ENCODE measurements around the gene UROS. TPM values are rescaled to one million over a fixed set of nuclear protein-coding genes. Genes with fewer than 3 reads are reported as not detected.

Gene UROS
- polyA plus RNA-seq, 4 donors, result 32.5 to 51.9 (median 38.5) TPM

- DNase-seq (no peak), FAIRE-seq (no peak)
- no peak overlapping the region for H3K4me3 ChIP-seq (ENCODE audit: low read depth in 1 of 3, low read length in 3 of 3)
- 93 to 98% (median 97%) methylated on average over 4 of the region's 4 CpGs for WGBS, 3 donors
- H3K27ac ChIP-seq (ENCODE audit: low read depth in 1 of 3, low read length in 2 of 3), result no peak overlapping the region
- no peaks in the 10 kb centered on the region for H3K27me3 ChIP-seq (ENCODE audit: control insufficient read depth in 3 of 3, insufficient read depth in 3 of 3, low read length in 3 of 3)
- no peaks in the 10 kb centered on the region for H3K9me3 ChIP-seq (ENCODE audit: control insufficient read depth in 2 of 2, insufficient read depth in 1 of 2, low read depth in 1 of 2, low read length in 1 of 2)
- H3K4me1 ChIP-seq (ENCODE audit: control insufficient read depth in 3 of 3, insufficient read depth in 2 of 3, low read depth in 1 of 3, low read length in 2 of 3), result no peaks in the 10 kb centered on the region
- peaks cover 10 to 36% (median 33%) of the 10 kb centered on the region in 3 donors for H3K36me3 ChIP-seq (ENCODE audit: control insufficient read depth in 3 of 3, insufficient read depth in 2 of 3, low read depth in 1 of 3, low read length in 3 of 3)
Measured at GRCh38 chr10:125757742-125758141, 65.3 kb downstream of the UROS start.

DNA sequence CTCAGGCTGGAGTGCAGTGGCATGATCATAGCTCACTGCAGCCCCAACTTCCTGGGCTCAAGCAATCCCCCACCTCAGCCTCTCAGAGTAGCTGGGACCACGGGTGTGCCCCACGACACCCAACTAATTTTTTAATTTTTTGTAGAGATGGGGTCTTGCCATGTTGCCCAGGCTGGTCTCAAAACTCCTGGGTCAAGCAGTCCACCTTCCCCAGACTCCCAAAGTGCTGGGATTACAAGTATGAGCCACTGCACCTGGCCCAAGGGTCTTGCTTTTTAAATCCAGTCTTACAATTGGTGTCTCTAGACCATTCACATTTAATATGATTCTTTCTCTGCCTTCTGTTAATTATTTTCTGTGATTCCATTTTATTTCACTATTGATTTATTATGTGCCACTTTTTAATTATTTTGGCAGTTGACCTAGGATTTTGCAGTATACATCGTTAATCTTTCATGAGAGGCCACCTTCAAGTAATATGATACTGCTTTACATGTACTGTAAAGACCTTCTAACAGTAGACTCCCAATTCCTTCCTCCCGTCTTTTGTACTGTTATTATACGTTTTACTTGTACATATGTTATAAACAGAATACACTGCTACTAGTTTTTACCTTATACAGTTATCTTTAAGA lies 66.1 kb downstream of the UROS start:
- Histone ChIP-seq H3K36me3 (ENCODE audit: control insufficient read depth in 3 of 3, insufficient read depth in 2 of 3, low read depth in 1 of 3, low read length in 3 of 3) (peaks cover 14 to 33% (median 31%) of the 10 kb centered on the region in 3 donors), H3K9me3 (ENCODE audit: control insufficient read depth in 2 of 2, insufficient read depth in 1 of 2, low read depth in 1 of 2, low read length in 1 of 2) (no peaks in the 10 kb centered on the region), H3K4me1 (ENCODE audit: control insufficient read depth in 3 of 3, insufficient read depth in 2 of 3, low read depth in 1 of 3, low read length in 2 of 3) (no peaks in the 10 kb centered on the region), H3K4me3 (ENCODE audit: low read depth in 1 of 3, low read length in 3 of 3) (no peak overlapping the region), H3K27me3 (ENCODE audit: control insufficient read depth in 3 of 3, insufficient read depth in 3 of 3, low read length in 3 of 3) (no peaks in the 10 kb centered on the region), H3K27ac (ENCODE audit: low read depth in 1 of 3, low read length in 2 of 3) (no peak overlapping the region)
- FAIRE-seq (no peak), DNase-seq (no peak)
- 95 to 96% (median 96%) methylated on average over 5 of the region's 5 CpGs for WGBS, 3 donors

GRCh38 chr10:125756196-125756595 lies 66.9 kb downstream of the UROS start:
- no peak for DNase-seq
- WGBS, 3 donors, result 71 to 79% (median 72%) methylated on average over 5 of the region's 5 CpGs
- Histone ChIP-seq H3K9me3 (ENCODE audit: control insufficient read depth in 2 of 2, insufficient read depth in 1 of 2, low read depth in 1 of 2, low read length in 1 of 2) (no peaks in the 10 kb centered on the region), H3K27ac (ENCODE audit: low read depth in 1 of 3, low read length in 2 of 3) (no peak overlapping the region), H3K36me3 (ENCODE audit: control insufficient read depth in 3 of 3, insufficient read depth in 2 of 3, low read depth in 1 of 3, low read length in 3 of 3) (peaks cover 18 to 36% (median 34%) of the 10 kb centered on the region in 3 donors), H3K4me3 (ENCODE audit: low read depth in 1 of 3, low read length in 3 of 3) (no peak overlapping the region), H3K4me1 (ENCODE audit: control insufficient read depth in 3 of 3, insufficient read depth in 2 of 3, low read depth in 1 of 3, low read length in 2 of 3) (no peaks in the 10 kb centered on the region), H3K27me3 (ENCODE audit: control insufficient read depth in 3 of 3, insufficient read depth in 3 of 3, low read length in 3 of 3) (no peaks in the 10 kb centered on the region)
- FAIRE-seq, result no peak

DNA sequence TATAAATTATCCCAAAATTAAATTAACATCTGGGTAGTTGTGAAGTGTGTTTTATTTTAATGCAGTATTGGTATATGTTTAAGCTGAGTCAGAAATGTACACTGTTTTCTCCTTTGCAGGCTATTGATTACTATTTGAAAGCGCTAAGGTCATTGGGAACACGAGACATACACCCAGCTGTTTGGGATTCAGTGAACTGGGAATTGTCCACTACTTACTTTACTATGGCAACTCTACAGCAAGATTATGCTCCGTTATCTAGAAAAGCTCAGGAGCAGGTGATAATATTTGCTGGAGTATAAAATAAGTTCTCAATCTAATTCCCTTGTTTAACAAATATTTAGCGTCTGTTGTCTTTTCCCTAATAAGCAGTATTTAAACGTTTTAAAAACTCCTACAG lies 75.6 kb downstream of the UROS start:
- 87 to 90% (median 89%) methylated on average over 5 of the region's 5 CpGs for WGBS, 3 donors
- Histone ChIP-seq H3K36me3 (ENCODE audit: control insufficient read depth in 3 of 3, insufficient read depth in 2 of 3, low read depth in 1 of 3, low read length in 3 of 3) (peaks cover 26 to 40% (median 28%) of the 10 kb centered on the region in 3 donors), H3K9me3 (ENCODE audit: control insufficient read depth in 2 of 2, insufficient read depth in 1 of 2, low read depth in 1 of 2, low read length in 1 of 2) (no peaks in the 10 kb centered on the region), H3K4me1 (ENCODE audit: control insufficient read depth in 3 of 3, insufficient read depth in 2 of 3, low read depth in 1 of 3, low read length in 2 of 3) (no peaks in the 10 kb centered on the region), H3K27ac (ENCODE audit: low read depth in 1 of 3, low read length in 2 of 3) (no peak overlapping the region), H3K27me3 (ENCODE audit: control insufficient read depth in 3 of 3, insufficient read depth in 3 of 3, low read length in 3 of 3) (no peaks in the 10 kb centered on the region), H3K4me3 (ENCODE audit: low read depth in 1 of 3, low read length in 3 of 3) (no peak overlapping the region)
- DNase-seq (no peak), FAIRE-seq (no peak)

DNA sequence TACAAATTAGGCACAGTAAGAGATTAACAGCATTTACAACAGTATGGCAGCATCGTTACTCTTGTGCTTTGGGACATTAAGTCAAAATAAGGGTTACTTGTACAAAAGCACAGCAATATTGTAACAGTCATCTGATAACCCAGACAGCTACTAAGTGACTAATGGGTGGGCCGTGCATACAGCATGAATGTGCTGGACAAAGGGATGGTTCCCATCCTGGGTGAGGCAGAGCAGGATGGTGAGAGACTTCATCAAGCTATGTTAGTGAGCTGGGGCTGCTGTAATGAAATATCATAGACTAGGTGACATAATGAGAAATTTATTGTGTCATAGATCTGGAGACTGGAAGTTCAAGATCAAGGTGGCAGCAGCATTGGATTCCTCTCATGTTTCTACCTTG lies 78.1 kb downstream of the UROS start:
- Histone ChIP-seq H3K9me3 (ENCODE audit: control insufficient read depth in 2 of 2, insufficient read depth in 1 of 2, low read depth in 1 of 2, low read length in 1 of 2) (no peaks in the 10 kb centered on the region), H3K4me3 (ENCODE audit: low read depth in 1 of 3, low read length in 3 of 3) (no peak overlapping the region), H3K36me3 (ENCODE audit: control insufficient read depth in 3 of 3, insufficient read depth in 2 of 3, low read depth in 1 of 3, low read length in 3 of 3) (peaks cover 25 to 40% (median 26%) of the 10 kb centered on the region in 3 donors), H3K27ac (ENCODE audit: low read depth in 1 of 3, low read length in 2 of 3) (no peak overlapping the region), H3K27me3 (ENCODE audit: control insufficient read depth in 3 of 3, insufficient read depth in 3 of 3, low read length in 3 of 3) (no peaks in the 10 kb centered on the region), H3K4me1 (ENCODE audit: control insufficient read depth in 3 of 3, insufficient read depth in 2 of 3, low read depth in 1 of 3, low read length in 2 of 3) (no peaks in the 10 kb centered on the region)
- DNase-seq (no peak), FAIRE-seq (no peak)
- 96 to 98% (median 98%) methylated on average over 2 of the region's 2 CpGs for WGBS, 3 donors

GRCh38 chr10:125742465-125742864 lies 80.6 kb downstream of the UROS start:
- no peak overlapping the region for H3K4me3 ChIP-seq (ENCODE audit: low read depth in 1 of 3, low read length in 3 of 3)
- no peak overlapping the region for H3K27ac ChIP-seq (ENCODE audit: low read depth in 1 of 3, low read length in 2 of 3)
- 63 to 77% (median 73%) methylated on average over 2 of the region's 2 CpGs for WGBS, 3 donors
- peaks cover 31 to 38% (median 33%) of the 10 kb centered on the region in 3 donors for H3K36me3 ChIP-seq (ENCODE audit: control insufficient read depth in 3 of 3, insufficient read depth in 2 of 3, low read depth in 1 of 3, low read length in 3 of 3)
- no peaks in the 10 kb centered on the region for H3K27me3 ChIP-seq (ENCODE audit: control insufficient read depth in 3 of 3, insufficient read depth in 3 of 3, low read length in 3 of 3)
- DNase-seq, result no peak
- H3K4me1 ChIP-seq (ENCODE audit: control insufficient read depth in 3 of 3, insufficient read depth in 2 of 3, low read depth in 1 of 3, low read length in 2 of 3), result no peaks in the 10 kb centered on the region
- peak; percentile 19 for FAIRE-seq
- no peaks in the 10 kb centered on the region for H3K9me3 ChIP-seq (ENCODE audit: control insufficient read depth in 2 of 2, insufficient read depth in 1 of 2, low read depth in 1 of 2, low read length in 1 of 2)

GRCh38 chr10:125739994-125740679 lies 82.9 kb downstream of the UROS start:
- no peak overlapping the region for H3K4me3 ChIP-seq (ENCODE audit: low read depth in 1 of 3, low read length in 3 of 3)
- H3K27ac ChIP-seq (ENCODE audit: low read depth in 1 of 3, low read length in 2 of 3), result no peak overlapping the region
- WGBS, 3 donors, result 93 to 95% (median 94%) methylated on average over 7 of the region's 7 CpGs
- H3K9me3 ChIP-seq (ENCODE audit: control insufficient read depth in 2 of 2, insufficient read depth in 1 of 2, low read depth in 1 of 2, low read length in 1 of 2), result no peaks in the 10 kb centered on the region
- H3K27me3 ChIP-seq (ENCODE audit: control insufficient read depth in 3 of 3, insufficient read depth in 3 of 3, low read length in 3 of 3), result no peaks in the 10 kb centered on the region
- H3K4me1 ChIP-seq (ENCODE audit: control insufficient read depth in 3 of 3, insufficient read depth in 2 of 3, low read depth in 1 of 3, low read length in 2 of 3), result no peaks in the 10 kb centered on the region
- H3K36me3 ChIP-seq (ENCODE audit: control insufficient read depth in 3 of 3, insufficient read depth in 2 of 3, low read depth in 1 of 3, low read length in 3 of 3), result peaks cover 31 to 40% (median 37%) of the 10 kb centered on the region in 3 donors
- DNase-seq, result no peak
- no peak for FAIRE-seq

Measured in small intestine (tissue), 7 donors.